Hepatocyte (in vitro differentiated cells): Measurements from ENCODE around the gene MTMR12.

ENCODE experiments used
- EZH2 ChIP-seq: fragments of 200-600 bp; sonication (generic); IDR thresholded peaks from 2 replicates; pipeline ENCODE4 v1.6.1; 2016; ENCODE audit warnings: antibody characterized with exemption, mild to moderate bottlenecking, borderline replicate concordance
- EZH2phosphoT487 ChIP-seq: fragments of 200-600 bp; sonication (generic); IDR thresholded peaks from one replicate; pipeline ENCODE4 v1.6.1; 2018; ENCODE audit warnings: antibody characterized with exemption, mild to moderate bottlenecking, low read depth, moderate library complexity; ENCODE audit not compliant: unreplicated experiment, severe bottlenecking
- TF ChIP-seq, protein P1 (sequence below): fragments of 200-600 bp; sonication (generic); IDR thresholded peaks from 2 replicates; pipeline ENCODE4 v1.5.1; 2016; ENCODE audit warnings: antibody characterized with exemption, mild to moderate bottlenecking; ENCODE audit not compliant: poor library complexity

DNA sequence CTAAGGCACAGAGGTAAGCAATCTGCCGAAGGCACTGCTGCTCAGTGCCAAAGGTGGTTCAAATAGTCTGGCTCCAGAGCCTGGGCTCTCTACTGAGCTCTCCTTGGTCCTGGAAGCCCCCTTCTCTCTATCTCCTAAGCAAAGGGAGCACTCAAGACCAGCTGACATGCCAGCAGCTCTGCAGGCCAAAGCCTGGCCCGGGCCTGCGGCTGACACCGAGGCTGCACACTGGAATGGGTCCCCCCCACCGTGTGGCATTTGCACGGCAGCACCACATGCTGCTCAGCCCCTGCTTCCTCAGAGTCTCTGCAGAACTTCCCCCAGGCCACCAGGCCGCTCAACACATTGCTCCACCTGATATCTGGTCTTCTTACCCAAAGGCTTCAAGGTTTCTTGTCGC, 80.8 kb downstream of the MTMR12 start:
- TF ChIP-seq, protein P1, sequence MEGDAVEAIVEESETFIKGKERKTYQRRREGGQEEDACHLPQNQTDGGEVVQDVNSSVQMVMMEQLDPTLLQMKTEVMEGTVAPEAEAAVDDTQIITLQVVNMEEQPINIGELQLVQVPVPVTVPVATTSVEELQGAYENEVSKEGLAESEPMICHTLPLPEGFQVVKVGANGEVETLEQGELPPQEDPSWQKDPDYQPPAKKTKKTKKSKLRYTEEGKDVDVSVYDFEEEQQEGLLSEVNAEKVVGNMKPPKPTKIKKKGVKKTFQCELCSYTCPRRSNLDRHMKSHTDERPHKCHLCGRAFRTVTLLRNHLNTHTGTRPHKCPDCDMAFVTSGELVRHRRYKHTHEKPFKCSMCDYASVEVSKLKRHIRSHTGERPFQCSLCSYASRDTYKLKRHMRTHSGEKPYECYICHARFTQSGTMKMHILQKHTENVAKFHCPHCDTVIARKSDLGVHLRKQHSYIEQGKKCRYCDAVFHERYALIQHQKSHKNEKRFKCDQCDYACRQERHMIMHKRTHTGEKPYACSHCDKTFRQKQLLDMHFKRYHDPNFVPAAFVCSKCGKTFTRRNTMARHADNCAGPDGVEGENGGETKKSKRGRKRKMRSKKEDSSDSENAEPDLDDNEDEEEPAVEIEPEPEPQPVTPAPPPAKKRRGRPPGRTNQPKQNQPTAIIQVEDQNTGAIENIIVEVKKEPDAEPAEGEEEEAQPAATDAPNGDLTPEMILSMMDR, result no peak
- TF ChIP-seq EZH2, result no peak
- no peak for TF ChIP-seq EZH2phosphoT487
